Calu3 (cell line): ENCODE data around the gene SGK1. TPM values are rescaled to one million over a fixed set of nuclear protein-coding genes. Genes with fewer than 3 reads are reported as not detected.

ENCODE experiments used
- BruUV-seq: library from RNA; stranded (reverse); fragments of 400-500 nt; replicated peaks from 2 replicates; lab custom pipeline; 2021; lab: Mats Ljungman, UMichigan
- CTCF ChIA-PET: fragments of 300-600 bp; sonication (Branson Sonifier 250); formaldehyde crosslinking; loops from one replicate; lab custom pipeline; 2022; ENCODE audit warnings: antibody characterized with exemption; lab: Charles Lee
- DNase-seq: peaks from one replicate; pipeline ENCODE4 v3.0.0; 2022
- H3K27ac Mint-ChIP-seq: one replicate; pipeline ENCODE4 v1.8.0; 2022; ENCODE audit warnings: mixed read lengths; ENCODE audit not compliant: unreplicated experiment
- H3K27me3 Mint-ChIP-seq: one replicate; pipeline ENCODE4 v1.8.0; 2022; ENCODE audit warnings: mixed read lengths; ENCODE audit not compliant: unreplicated experiment
- H3K36me3 Mint-ChIP-seq: one replicate; pipeline ENCODE4 v1.8.0; 2022; ENCODE audit warnings: mild to moderate bottlenecking, moderate library complexity, mixed read lengths; ENCODE audit not compliant: insufficient read depth, unreplicated experiment
- H3K4me1 Mint-ChIP-seq: one replicate; pipeline ENCODE4 v1.8.0; 2022; ENCODE audit warnings: mild to moderate bottlenecking, low read depth, mixed read lengths; ENCODE audit not compliant: unreplicated experiment
- H3K4me3 Mint-ChIP-seq: one replicate; pipeline ENCODE4 v1.8.0; 2022; ENCODE audit warnings: mild to moderate bottlenecking, low read depth, moderate library complexity, mixed read lengths; ENCODE audit not compliant: unreplicated experiment
- H3K9me3 Mint-ChIP-seq: one replicate; pipeline ENCODE4 v1.8.0; 2022; ENCODE audit warnings: low read depth, mixed read lengths; ENCODE audit not compliant: unreplicated experiment
- CTCF ChIP-seq: fragments of 200-600 bp; IDR thresholded peaks from one replicate; pipeline ENCODE4 v1.8.0; 2022; ENCODE audit warnings: antibody characterized with exemption; ENCODE audit not compliant: unreplicated experiment
- intact Hi-C: fragments of 100-400 bp; cut with micrococcal nuclease; formaldehyde crosslinking; loops from one replicate; pipeline ENCODE4 v1.10.0; 2022; ENCODE audit not compliant: unreplicated experiment
- total RNA-seq: library from RNA; stranded (reverse); gene quantifications from 2 replicates; pipeline ENCODE4 v1.2.3, GENCODE V29; 2022

SGK1 gene
- total RNA-seq, 1 experiment from 2014 or later = 21.8 TPM

- Mint-ChIP-seq H3K4me1 (no peaks in the 10 kb centered on the region), H3K36me3 (no peaks in the 10 kb centered on the region), H3K27ac (no peak overlapping the region), H3K4me3 (no peak overlapping the region), H3K9me3 (no peaks in the 10 kb centered on the region), H3K27me3 (peaks cover 24% of the 10 kb centered on the region)
- intact Hi-C loops = no loop called here
- CTCF ChIA-PET = no interaction called here
- TF ChIP-seq CTCF = no peak
- DNase-seq = no peak
- no TSS peak for BruUV-seq
Measured at GRCh38 chr6:134312038-134312660, 5.8 kb downstream of the SGK1 start.

GRCh38 chr6:134310817-134311216 is 7.1 kb downstream of the SGK1 start:
- no peaks in the 10 kb centered on the region for H3K4me1 Mint-ChIP-seq
- no peak overlapping the region for H3K4me3 Mint-ChIP-seq
- no peaks in the 10 kb centered on the region for H3K36me3 Mint-ChIP-seq
- H3K27me3 Mint-ChIP-seq = peaks cover 11% of the 10 kb centered on the region
- intact Hi-C loops = no loop called here
- H3K27ac Mint-ChIP-seq = no peak overlapping the region
- no TSS peak for BruUV-seq
- no peaks in the 10 kb centered on the region for H3K9me3 Mint-ChIP-seq
- CTCF ChIA-PET = no interaction called here
- no peak for DNase-seq
- TF ChIP-seq CTCF = no peak

- no peak for TF ChIP-seq CTCF
- no peak overlapping the region for H3K4me3 Mint-ChIP-seq
- CTCF ChIA-PET = interaction anchor here (0.6 kb wide), 1 partner anchor 11 kb away, joined by 8 read pairs; no protein-coding TSS in a partner anchor
- H3K27me3 Mint-ChIP-seq = peaks cover 10% of the 10 kb centered on the region
- no peaks in the 10 kb centered on the region for H3K36me3 Mint-ChIP-seq
- H3K4me1 Mint-ChIP-seq = no peaks in the 10 kb centered on the region
- no peak for DNase-seq
- no peak overlapping the region for H3K27ac Mint-ChIP-seq
- intact Hi-C loops = no loop called here
- BruUV-seq = no TSS peak
- H3K9me3 Mint-ChIP-seq = no peaks in the 10 kb centered on the region
Measured at GRCh38 chr6:134309983-134310605, 7.8 kb downstream of the SGK1 start.

GRCh38 chr6:134309227-134309626 is 8.7 kb downstream of the SGK1 start:
- intact Hi-C loops = no loop called here

More at GRCh38 chr6:134309227-134309626, 8.7 kb downstream of the SGK1 start:
- Mint-ChIP-seq H3K9me3 (no peaks in the 10 kb centered on the region), H3K27ac (no peak overlapping the region), H3K36me3 (no peaks in the 10 kb centered on the region), H3K4me1 (no peaks in the 10 kb centered on the region), H3K4me3 (no peak overlapping the region), H3K27me3 (peaks cover 10% of the 10 kb centered on the region)
- no peak for TF ChIP-seq CTCF
- BruUV-seq = no TSS peak
- DNase-seq = no peak
- CTCF ChIA-PET = interaction anchor here (0.6 kb wide), 1 partner anchor 184 kb away, joined by 3 read pairs; no protein-coding TSS in a partner anchor
